ENCODE measurements around the gene KHNYN.
"Not testable (repeated sequence)": the region's sequence is repeated elsewhere in the genome, so short reads cannot be mapped to it uniquely, and the experiment has no call there.

KHNYN gene

DNA sequence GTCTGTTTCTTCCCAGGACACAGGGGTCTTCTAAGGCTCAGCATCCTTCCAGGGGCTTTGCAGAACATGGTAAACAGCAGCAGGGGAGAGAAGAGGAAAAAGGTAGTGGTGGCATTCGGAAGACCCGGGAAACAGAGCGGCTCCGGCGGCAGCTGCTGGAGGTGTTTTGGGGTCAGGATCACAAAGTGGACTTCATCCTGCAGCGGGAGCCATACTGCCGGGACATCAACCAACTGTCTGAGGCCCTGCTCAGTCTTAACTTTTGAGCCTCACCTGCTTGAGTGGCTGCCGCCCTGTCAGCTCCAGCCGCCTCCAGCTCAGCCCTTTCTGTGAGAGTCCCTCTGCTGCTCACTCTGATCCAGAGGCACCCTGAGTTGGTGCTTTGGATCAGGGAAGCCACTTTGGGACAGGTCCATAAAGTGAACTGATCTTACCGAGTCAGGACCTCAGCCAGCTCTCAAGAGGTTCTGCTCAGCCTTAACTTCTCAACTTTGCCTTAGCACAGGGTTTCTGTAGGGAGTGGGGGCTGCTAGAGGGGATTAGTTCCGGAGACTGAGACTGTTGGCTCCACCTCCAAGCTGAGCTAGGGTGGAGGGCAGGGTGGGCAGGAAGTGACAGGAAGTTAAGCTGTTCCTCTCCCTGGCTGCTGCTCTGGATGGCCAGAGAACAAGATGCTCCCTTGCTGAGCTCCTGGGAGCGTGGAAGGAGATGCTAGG, 7.4 kb downstream of the KHNYN start:
- DNase-seq (ENCODE audit: low spot score) (no peak), FAIRE-seq (no peak)

DNA sequence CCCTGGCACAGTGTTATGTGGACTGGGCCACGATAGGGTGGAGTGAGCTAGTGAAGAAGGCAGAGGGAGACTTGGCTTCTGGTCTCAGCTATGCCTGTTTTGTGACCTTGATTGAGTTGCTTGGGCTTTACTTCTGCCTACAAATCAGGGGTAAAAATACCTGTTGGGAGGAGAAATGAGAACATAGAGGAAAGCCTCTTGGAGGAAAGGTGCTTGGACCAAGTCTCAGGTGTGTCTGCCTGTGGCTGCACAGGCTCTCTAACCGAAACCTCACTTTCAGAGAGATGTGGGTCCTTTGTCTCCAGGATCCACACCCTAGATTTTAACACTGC, 7.9 kb downstream of the KHNYN start:
- FAIRE-seq (no peak), DNase-seq (ENCODE audit: low spot score) (no peak)

DNA sequence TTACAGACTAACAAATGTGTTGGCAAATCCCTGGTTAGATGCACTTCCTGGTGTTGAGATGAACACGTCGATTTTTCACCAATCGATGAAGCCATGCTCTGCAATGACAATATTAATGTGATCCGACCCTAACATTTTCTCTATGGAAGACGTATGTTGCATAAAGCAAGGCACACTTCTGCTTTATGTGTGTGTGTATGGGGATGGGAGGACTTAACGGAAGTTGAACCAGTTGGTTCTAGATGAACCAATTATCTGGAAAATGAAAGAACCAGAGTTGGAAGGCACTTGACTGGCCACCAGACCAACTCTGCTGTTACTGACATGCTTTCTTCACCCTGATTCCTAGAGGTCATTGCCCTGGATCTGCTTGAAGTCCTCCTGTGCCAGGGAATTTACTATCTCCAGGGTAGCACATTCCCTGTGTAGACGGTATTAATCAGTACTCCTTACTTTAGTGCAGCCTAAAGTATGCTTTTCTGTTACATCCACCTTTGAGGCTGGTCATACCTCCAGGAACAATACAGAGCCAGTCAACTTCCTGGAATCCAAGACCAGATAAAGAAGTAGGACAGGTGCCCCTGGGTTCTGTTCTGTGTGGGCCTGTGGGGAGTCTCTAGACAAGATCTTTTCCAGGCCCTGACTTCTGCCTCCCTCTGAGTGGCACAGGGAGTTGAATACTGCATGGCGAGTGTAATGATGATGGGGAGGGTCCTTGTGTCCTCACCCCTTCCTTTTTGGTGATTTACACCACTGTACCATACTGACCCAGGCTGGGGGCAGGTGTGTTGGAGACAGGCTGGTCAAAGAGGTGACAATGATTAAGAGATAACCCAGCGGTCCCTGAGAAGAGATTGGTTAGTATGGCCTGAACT, 8.7 kb downstream of the KHNYN start:
- DNase-seq (ENCODE audit: low spot score) = no peak
- no peak for FAIRE-seq

GRCh38 chr14:24439257-24439656, 9.5 kb downstream of the KHNYN start:
- FAIRE-seq (no peak), DNase-seq (ENCODE audit: low spot score) (no peak)

DNA sequence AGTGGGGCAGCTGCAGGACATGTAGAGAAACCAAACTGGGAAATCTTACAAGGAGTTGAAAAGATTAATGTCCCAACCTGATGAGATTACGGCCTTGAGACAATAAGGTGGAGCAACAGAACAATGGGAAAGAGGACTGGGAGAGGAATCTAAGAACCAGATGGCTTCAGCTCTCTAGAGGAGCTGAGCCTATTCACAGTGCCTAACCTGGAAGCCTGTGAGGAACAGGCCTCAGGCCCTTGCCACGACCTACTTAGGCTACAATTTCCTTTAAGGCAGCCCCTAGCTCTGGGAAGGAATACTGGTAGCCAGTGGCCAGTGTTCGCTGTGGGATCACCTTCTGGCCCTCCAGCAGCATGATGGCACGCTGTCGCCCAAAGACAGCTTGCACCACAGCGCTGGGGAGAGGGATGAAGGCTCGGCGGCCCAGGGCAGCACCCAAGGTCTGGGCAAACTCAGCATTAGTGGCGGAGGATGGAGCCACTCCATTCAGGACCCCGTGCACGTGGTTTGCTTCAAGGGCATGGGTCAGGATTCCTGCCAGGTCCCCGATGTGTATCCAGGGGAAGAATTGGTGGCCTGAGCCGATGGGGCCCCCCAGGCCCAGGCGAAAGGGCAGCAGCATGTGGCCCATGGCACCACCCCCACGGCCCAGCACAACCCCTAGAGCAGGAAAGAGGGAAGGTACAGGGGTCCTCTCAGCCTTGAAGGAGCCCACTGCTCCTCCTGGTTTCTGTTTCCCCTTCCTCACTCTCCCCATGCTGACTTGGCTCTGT, 10.3 kb downstream of the KHNYN start:
- DNase-seq (ENCODE audit: low spot score) = no peak
- no peak for FAIRE-seq

- FAIRE-seq (no peak), DNase-seq (ENCODE audit: low spot score) (no peak)
These were observed 11.0 kb downstream of the KHNYN start for GRCh38 chr14:24440606-24441399.

GRCh38 chr14:24441485-24441884, 11.7 kb downstream of the KHNYN start:
- FAIRE-seq (no peak), DNase-seq (ENCODE audit: low spot score) (no peak)

DNA sequence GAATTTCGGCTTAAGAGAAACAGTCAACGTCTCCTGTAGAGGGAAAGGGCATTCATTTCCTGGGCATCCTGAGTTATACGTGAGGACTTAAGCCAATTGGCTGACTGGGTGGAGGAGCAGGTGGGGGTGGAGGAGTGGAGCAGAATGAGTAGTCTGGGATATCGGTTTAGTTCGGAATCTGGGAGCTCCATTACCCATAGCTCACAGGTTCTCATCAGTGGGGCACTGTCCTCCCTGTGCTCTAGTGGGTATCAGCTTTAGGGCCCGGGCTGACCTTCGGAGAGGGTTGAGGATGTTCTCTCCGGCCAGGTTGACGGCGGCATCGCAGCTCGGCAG, 12.1 kb downstream of the KHNYN start:
- no peak for DNase-seq (ENCODE audit: low spot score)
- FAIRE-seq = no peak

DNA sequence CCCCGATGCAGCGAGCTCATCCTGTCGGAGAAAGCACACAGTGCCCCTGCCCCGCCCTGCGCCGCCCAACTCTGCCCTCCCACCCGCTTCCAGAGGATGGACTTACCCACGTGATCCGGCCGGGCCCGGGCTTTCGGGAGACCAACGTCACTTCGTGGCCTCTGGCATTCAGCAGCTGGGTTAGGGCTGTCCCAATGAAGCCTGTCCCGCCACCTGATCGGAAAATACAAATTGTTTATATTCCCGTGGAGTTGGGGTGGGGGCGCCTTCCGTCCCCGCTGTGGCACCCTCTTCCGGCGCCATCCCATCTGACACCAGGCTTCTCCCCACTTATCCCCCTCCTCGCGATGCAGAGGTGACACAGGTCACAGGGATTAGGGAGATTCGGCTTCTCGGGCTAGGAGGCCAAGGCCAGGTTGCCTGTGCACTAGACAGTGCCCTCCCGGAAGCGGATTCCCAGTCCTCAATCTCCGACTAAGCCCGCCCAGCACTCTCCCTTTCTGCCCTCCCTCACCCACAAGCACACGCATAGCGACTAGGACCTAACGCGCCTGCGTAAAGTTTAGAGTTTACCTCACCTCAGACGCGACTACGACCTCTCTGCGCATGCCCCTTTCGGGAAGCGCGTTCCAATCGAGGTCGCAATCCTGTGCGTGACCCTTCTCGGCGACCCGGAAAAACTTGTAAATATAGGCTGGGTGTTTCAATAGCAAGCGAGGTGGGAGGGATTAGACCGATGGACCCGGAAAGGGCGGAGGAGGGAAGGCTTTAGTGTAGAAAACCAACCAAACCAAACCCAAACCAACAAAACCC, 12.7 kb downstream of the KHNYN start, which contains the start of gene SDR39U1:
SDR39U1 (minus strand) TSS at position 537 of the 813 bp plus-strand sequence; CDS start at position 530, 7 bp downstream.
- peak; percentile 97 for DNase-seq (ENCODE audit: low spot score)
- peak; percentile 61 for FAIRE-seq

DNA sequence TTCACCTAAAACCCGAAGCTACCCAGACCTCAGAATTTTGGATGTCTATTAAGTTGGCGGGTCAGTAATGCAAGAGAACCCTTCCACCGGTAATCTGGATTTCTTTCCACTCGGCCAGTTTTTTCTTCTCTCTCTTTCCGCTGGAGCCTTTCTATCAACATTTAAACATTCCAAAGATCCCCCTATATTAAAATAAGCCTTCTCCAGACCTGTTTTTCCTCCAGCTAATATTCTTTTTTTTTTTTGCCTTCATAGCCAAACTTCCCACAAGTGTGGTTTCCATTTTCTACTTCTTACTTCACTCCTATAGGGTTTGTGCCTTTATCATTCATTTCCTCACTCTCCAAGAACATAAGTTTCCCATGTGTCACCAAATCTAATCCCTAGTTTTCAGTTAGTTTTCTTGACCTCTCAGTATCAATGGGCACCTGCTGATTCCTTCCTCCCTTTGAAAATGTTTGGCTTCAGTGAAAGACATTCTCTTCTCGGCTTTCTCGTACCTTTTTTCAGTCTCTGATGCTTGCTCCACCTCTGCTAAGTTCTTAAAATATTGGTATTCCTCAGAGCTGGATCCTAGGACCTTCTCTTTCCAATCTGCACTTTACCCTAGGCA, 13.4 kb downstream of the KHNYN start:
- DNase-seq (ENCODE audit: low spot score) (no peak), FAIRE-seq (no peak)

DNA sequence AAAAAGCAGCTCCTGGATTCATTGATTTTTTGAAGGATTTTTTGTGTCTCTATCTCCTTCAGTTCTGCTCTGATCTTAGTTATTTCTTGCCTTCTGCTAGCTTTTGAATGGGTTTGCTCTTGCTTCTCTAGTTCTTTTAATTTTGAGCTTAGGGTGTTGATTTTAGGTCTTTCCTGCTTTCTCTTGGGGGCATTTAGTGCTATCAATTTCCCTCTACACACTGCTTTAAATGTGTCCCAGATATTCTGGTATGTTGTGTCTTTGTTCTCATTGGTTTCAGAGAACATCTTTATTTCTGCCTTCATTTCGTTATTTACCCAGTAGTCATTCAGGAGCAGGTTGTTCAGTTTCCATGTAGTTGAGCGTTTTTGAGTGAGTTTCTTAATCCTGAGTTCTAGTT, 21.1 kb downstream of the KHNYN start:
- DNase-seq (ENCODE audit: low spot score); FAIRE-seq: not testable (repeated sequence)

- DNase-seq (ENCODE audit: low spot score) = no peak
- no peak for FAIRE-seq
These were observed 27.2 kb downstream of the KHNYN start for GRCh38 chr14:24456980-24457379.

GRCh38 chr14:24458736-24459135, 29.0 kb downstream of the KHNYN start:
- FAIRE-seq (no peak), DNase-seq (ENCODE audit: low spot score) (no peak)

GRCh38 chr14:24459331-24459730, 29.6 kb downstream of the KHNYN start:
- FAIRE-seq (no peak), DNase-seq (ENCODE audit: low spot score) (no peak)

- FAIRE-seq = no peak
- DNase-seq (ENCODE audit: low spot score) = no peak
These were observed 31.6 kb downstream of the KHNYN start for GRCh38 chr14:24461336-24461735.

GRCh38 chr14:24463017-24463883, 33.5 kb downstream of the KHNYN start:
- DNase-seq (ENCODE audit: low spot score) (no peak), FAIRE-seq (no peak)

DNA sequence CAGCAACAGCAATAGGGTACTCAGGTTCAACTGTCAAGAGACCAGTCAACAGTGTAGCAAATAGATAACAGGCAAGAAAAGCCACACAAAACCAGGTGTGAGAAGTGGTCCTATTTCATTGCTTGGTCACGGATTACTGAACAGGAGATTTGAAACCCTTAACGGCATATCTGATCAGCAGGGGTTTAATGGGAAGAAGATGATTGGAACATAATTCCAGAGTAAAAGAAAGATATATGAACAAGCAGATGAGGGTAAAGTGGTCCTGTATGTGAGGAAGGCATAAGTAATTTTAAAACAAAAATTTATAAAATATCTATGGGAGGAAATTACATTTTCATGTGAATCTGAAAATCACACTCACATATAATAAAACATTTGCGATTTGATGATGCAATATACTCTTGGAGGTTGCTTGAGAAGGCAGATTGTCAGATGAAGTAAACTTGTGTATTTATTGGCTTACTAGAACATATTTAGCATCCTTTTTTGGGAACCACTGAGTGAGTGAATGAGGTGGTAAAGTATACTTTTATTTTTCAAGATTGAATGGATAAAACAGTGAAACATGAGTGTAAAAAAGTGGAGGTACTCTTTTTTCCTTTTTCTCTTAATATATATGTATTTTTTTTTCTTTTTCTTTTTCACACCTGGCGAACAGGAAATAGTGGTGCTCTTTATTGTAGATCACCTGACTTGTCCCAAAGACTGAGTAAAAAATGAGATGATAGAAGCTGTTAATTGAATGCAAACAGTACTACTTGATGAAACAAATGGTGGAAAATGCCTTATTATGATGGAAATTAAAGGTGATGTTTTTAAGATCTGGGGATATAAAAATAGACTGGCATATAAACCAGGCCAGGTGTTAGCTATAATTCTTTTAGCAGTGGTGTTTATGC, 34.4 kb downstream of the KHNYN start:
- DNase-seq (ENCODE audit: low spot score) (no peak), FAIRE-seq (no peak)

- FAIRE-seq = no peak
These were observed 35.6 kb downstream of the KHNYN start for GRCh38 chr14:24465368-24465767.

More at GRCh38 chr14:24465368-24465767, 35.6 kb downstream of the KHNYN start:
- DNase-seq (ENCODE audit: low spot score) = no peak

Measured in urothelium cell line (cell line).